Esophagus squamous epithelium (tissue), 4 donors: ENCODE data around the gene PSMB5.

Source experiments
- POLR2A ChIP-seq, 4 donors: fragments of 450-650 bp; IDR thresholded peaks; one replicate each; pipeline ENCODE4 v1.6.1; 2017; ENCODE audit warnings: antibody characterized with exemption in 4 of 4, mild to moderate bottlenecking in 4 of 4, moderate library complexity in 3 of 4
- TF ChIP-seq, protein P1 (sequence below), 6 experiments: fragments of 450-650 bp in 4 of 6; fragments of 200-600 bp in 2 of 6; sonication (generic) in 2 of 6; IDR thresholded peaks; one replicate each; pipeline ENCODE4 v1.5.1; 2016 to 2019; ENCODE audit warnings: antibody characterized with exemption in 6 of 6, mild to moderate bottlenecking in 4 of 6, moderate library complexity in 4 of 6

DNA sequence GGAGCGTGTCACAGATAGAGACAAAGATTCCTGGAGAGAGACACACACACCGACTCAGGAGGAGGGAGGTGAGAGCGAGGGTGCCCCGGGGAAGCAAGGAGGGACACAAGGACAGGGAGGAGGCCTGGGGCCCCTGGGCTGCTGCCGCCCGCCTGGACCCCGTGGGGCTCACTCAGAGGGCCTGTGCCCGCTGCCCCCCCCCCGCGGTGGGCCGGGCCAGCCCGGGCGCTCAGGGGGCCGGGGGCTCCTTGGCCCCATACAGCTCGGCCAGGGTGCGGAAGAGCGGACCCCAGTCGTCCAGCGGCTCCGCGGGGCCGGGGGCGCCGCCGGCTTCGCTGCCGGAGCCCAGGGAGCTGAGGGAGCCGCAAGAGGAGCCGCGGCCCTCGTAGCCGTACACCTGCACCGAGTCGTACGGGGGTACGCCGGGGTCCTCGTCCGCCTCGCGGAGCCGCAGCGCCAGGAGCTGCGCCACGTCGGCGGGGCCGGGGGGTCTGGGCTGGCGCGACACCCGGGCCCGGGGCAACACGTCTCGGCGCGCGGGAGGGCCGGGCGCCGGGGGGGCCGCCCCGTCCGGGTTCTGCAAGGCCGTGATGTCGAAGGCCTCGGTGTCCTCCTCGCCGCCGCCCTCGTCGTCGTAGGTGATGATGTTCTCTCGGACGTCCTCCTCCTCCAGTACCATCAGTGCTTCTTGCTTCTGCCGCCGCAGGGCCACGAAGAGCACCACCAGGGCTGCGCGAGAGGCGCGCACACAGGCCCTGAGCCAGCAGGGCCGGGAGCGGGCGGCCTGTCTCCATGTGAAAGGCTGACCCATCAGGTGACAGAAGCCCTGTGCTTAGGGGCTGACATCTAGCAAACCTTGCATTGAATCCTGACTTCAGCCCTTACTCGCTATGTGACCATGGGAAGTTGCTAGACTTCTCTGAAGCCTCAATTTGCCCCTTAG, 13.3 kb upstream of the PSMB5 start:
- TF ChIP-seq, protein P1, sequence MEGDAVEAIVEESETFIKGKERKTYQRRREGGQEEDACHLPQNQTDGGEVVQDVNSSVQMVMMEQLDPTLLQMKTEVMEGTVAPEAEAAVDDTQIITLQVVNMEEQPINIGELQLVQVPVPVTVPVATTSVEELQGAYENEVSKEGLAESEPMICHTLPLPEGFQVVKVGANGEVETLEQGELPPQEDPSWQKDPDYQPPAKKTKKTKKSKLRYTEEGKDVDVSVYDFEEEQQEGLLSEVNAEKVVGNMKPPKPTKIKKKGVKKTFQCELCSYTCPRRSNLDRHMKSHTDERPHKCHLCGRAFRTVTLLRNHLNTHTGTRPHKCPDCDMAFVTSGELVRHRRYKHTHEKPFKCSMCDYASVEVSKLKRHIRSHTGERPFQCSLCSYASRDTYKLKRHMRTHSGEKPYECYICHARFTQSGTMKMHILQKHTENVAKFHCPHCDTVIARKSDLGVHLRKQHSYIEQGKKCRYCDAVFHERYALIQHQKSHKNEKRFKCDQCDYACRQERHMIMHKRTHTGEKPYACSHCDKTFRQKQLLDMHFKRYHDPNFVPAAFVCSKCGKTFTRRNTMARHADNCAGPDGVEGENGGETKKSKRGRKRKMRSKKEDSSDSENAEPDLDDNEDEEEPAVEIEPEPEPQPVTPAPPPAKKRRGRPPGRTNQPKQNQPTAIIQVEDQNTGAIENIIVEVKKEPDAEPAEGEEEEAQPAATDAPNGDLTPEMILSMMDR (IDR thresholded peaks at IDR 0.05): no peak
- no peak for TF ChIP-seq POLR2A (IDR thresholded peaks at IDR 0.05)
